Urinary bladder (tissue), 4 donors: Measurements from ENCODE around the gene FUS. TPM values are rescaled to one million over a fixed set of nuclear protein-coding genes. Genes with fewer than 3 reads are reported as not detected.
A peak's percentile ranks its signal among the peaks of the same experiment; 100 is the strongest.
"Not testable (repeated sequence)": the region's sequence is repeated elsewhere in the genome, so short reads cannot be mapped to it uniquely, and the experiment has no call there.

Experiments used
- DNase-seq: peaks from one replicate; pipeline ENCODE4 v3.0.0-alpha.2; 2015; ENCODE audit errors: extremely low spot score
- H3K27ac ChIP-seq: one replicate; pipeline ENCODE4 v1.5.1; 2013; ENCODE audit warnings: low read depth, mild to moderate bottlenecking, moderate library complexity
- H3K36me3 ChIP-seq: one replicate; pipeline ENCODE4 v1.6.1; 2013; ENCODE audit warnings: mild to moderate bottlenecking, moderate library complexity; ENCODE audit not compliant: insufficient read depth
- H3K4me1 ChIP-seq: one replicate; pipeline ENCODE4 v1.6.1; 2013; ENCODE audit warnings: mild to moderate bottlenecking, moderate library complexity; ENCODE audit not compliant: insufficient read depth
- H3K4me3 ChIP-seq: one replicate; pipeline ENCODE4 v1.5.1; 2013; ENCODE audit warnings: low read depth, low read length
- WGBS: extraction: QIAGEN DNeasy Blood & Tissue Kit; methylation state at CpG from one replicate; pipeline ENCODE4 v1.1.7; 2013; 5-methylcytosine and 5-hydroxymethylcytosine counted together
- polyA plus RNA-seq: library from polyadenylated mRNA; stranded (reverse); fragments of 200-250 nt; gene quantifications from one replicate; pipeline ENCODE4 v1.2.3, GENCODE V29; 2013
- total RNA-seq: library from RNA; depleted of rRNA; stranded (reverse); fragments of >200 nt; gene quantifications from one replicate; pipeline ENCODE4 v1.2.3, GENCODE V29; 2014
- donor health status: healthy with polysubstance abuse.
- donor health status: healthy.

FUS gene
- total and polyA plus RNA-seq, 2 donors: 81.6 to 159 TPM

- no peak for DNase-seq
- H3K27ac ChIP-seq: no peak within 1 kb of the TSS
- 69% methylated on average over 11 of the region's 11 CpGs for WGBS
- H3K36me3 ChIP-seq: no peaks in the 10 kb centered on the region
- no peaks in the 10 kb centered on the region for H3K4me1 ChIP-seq
- H3K4me3 ChIP-seq: no peak within 1 kb of the TSS
Measured at GRCh38 chr16:31149894-31150890, 29.7 kb upstream of the FUS start, which contains the start of gene PRSS36. TSS of gene PRSS36 (minus strand) at chr16:31150066. CDS start at chr16:31150035, 31 bp downstream.

- not testable (repeated sequence) for H3K36me3 ChIP-seq, H3K27ac ChIP-seq, H3K4me3 ChIP-seq, DNase-seq, H3K4me1 ChIP-seq
- 82% methylated on average over 6 of the region's 6 CpGs for WGBS
Measured at GRCh38 chr16:31150976-31151375, 29.0 kb upstream of the FUS start.

- H3K27ac ChIP-seq: no peak overlapping the region
- 44% methylated on average over 8 of the region's 8 CpGs for WGBS
- H3K36me3 ChIP-seq: no peaks in the 10 kb centered on the region
- H3K4me3 ChIP-seq: no peak overlapping the region
- H3K4me1 ChIP-seq: no peaks in the 10 kb centered on the region
- DNase-seq: no peak
Measured at GRCh38 chr16:31157136-31157535, 22.8 kb upstream of the FUS start.

- no peak overlapping the region for H3K27ac ChIP-seq
- H3K4me1 ChIP-seq: no peaks in the 10 kb centered on the region
- WGBS: 91% methylated on average over 8 of the region's 8 CpGs
- H3K36me3 ChIP-seq: no peaks in the 10 kb centered on the region
- no peak for DNase-seq
- H3K4me3 ChIP-seq: no peak overlapping the region
Measured at GRCh38 chr16:31167315-31167714, 12.6 kb upstream of the FUS start.

- 67% methylated on average over 2 of the region's 2 CpGs for WGBS
- no peak for DNase-seq
- H3K27ac ChIP-seq: no peak overlapping the region
- no peak overlapping the region for H3K4me3 ChIP-seq
- no peaks in the 10 kb centered on the region for H3K36me3 ChIP-seq
- no peaks in the 10 kb centered on the region for H3K4me1 ChIP-seq
Measured at GRCh38 chr16:31168848-31169247, 11.1 kb upstream of the FUS start.

GRCh38 chr16:31170048-31170447 is 9.9 kb upstream of the FUS start:
- WGBS: no CpG with 5 or more reads among the region's 2 CpGs
- H3K4me3 ChIP-seq, H3K27ac ChIP-seq, H3K4me1 ChIP-seq, DNase-seq, H3K36me3 ChIP-seq: not testable (repeated sequence)

GRCh38 chr16:31177136-31177535 is 2.8 kb upstream of the FUS start:
- no peak overlapping the region for H3K4me3 ChIP-seq
- no peaks in the 10 kb centered on the region for H3K36me3 ChIP-seq
- no peaks in the 10 kb centered on the region for H3K4me1 ChIP-seq
- WGBS: 64% methylated on average over 3 of the region's 3 CpGs
- H3K27ac ChIP-seq: no peak overlapping the region
- DNase-seq: no peak

- H3K4me3 ChIP-seq: peak overlapping the region; percentile 69
- H3K36me3 ChIP-seq: no peaks in the 10 kb centered on the region
- peak overlapping the region; percentile 98 for H3K27ac ChIP-seq
- no peak for DNase-seq
- 2% methylated on average over 27 of the region's 27 CpGs for WGBS
- H3K4me1 ChIP-seq: no peaks in the 10 kb centered on the region
Measured at GRCh38 chr16:31179219-31179746, 656 bp upstream of the FUS start.

- 4% methylated on average over 31 of the region's 31 CpGs for WGBS
- peak overlapping the region; percentile 12 for H3K27ac ChIP-seq
- peaks cover 10% of the 10 kb centered on the region for H3K36me3 ChIP-seq
- peak overlapping the region; percentile 68 for H3K4me3 ChIP-seq
- DNase-seq: no peak
- H3K4me1 ChIP-seq: no peaks in the 10 kb centered on the region
Measured at GRCh38 chr16:31181102-31181830, 1.3 kb downstream of the FUS start.

GRCh38 chr16:31182391-31182790 is 2.5 kb downstream of the FUS start:
- no peaks in the 10 kb centered on the region for H3K4me1 ChIP-seq
- peaks cover 10% of the 10 kb centered on the region for H3K36me3 ChIP-seq
- H3K4me3 ChIP-seq: no peak overlapping the region

GRCh38 chr16:31183432-31184428 is 3.8 kb downstream of the FUS start:
- H3K4me3 ChIP-seq: no peak overlapping the region
- 63% methylated on average over 10 of the region's 10 CpGs for WGBS
- no peak for DNase-seq
- no peak overlapping the region for H3K27ac ChIP-seq
- no peaks in the 10 kb centered on the region for H3K4me1 ChIP-seq
- peaks cover 10% of the 10 kb centered on the region for H3K36me3 ChIP-seq

More at GRCh38 chr16:31182391-31182790, 2.5 kb downstream of the FUS start:
- WGBS: 18% methylated on average over 7 of the region's 7 CpGs
- H3K27ac ChIP-seq: no peak overlapping the region
- no peak for DNase-seq

- 95% methylated on average over 14 of the region's 14 CpGs for WGBS
- peaks cover 10% of the 10 kb centered on the region for H3K36me3 ChIP-seq
- no peak for DNase-seq
Measured at GRCh38 chr16:31184888-31185287, 4.9 kb downstream of the FUS start.

GRCh38 chr16:31185339-31185738 is 5.4 kb downstream of the FUS start:
- 68% methylated on average over 5 of the region's 5 CpGs for WGBS
- no peak overlapping the region for H3K4me3 ChIP-seq

More at GRCh38 chr16:31184888-31185287, 4.9 kb downstream of the FUS start:
- Histone ChIP-seq H3K4me1 (no peaks in the 10 kb centered on the region), H3K27ac (no peak overlapping the region), H3K4me3 (no peak overlapping the region)

More at GRCh38 chr16:31185339-31185738, 5.4 kb downstream of the FUS start:
- H3K27ac ChIP-seq: no peak overlapping the region
- H3K4me1 ChIP-seq: no peaks in the 10 kb centered on the region
- H3K36me3 ChIP-seq: peaks cover 14% of the 10 kb centered on the region
- DNase-seq: no peak
